ENCODE measurements around the gene GAMT. TPM values are rescaled to one million over a fixed set of nuclear protein-coding genes. Genes with fewer than 3 reads are reported as not detected.

Gene GAMT
- total and polyA plus RNA-seq, 4 donors: 7.9 to 40.2 (median 18.6) TPM

DNA sequence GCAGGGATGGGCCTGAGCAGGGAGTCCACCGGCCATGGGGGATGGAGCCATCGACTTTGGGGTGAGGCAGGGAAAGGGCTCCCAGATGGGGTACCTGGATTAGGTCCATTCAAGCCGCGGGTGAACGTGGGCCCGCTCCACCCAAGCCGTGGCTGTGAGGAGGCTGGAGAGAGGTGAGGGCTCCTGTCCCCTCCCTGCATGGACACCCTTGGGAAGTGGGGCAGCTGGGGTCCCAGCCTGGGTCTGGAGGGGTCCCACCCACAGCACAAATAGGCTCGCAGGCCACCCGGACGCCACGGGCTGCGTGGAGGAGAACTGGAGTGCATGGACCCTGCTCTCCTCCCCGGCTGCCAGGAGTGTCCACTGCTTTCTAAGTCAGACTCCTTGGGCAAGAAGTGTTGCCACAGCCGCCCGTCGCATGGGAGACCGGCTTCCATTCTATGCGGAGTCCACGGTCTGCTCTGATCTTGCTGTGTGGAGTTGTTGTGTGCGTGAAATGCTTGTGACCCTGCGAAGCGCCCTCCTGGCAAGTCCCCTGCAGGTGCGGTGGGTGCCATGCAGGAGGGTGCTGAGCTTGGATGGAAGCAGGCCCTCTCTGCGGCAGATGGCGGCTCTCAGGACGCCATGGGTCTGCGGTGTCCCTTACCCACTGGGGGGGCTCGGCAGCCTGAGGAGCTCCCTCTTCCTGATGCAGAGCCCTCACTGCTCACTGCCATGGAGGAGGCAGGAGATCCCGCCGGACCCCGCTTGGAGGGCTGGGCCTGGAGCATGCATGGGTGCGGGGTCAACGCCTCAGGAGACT lies 8.1 kb upstream of the GAMT start:
- Histone ChIP-seq H3K9me3 (ENCODE audit: control insufficient read depth, low read length) (no peaks in the 10 kb centered on the region), H3K27me3 (ENCODE audit: control insufficient read depth in 1 of 2, insufficient read depth in 2 of 2, low read length in 1 of 2) (no peaks in the 10 kb centered on the region), H3K36me3 (ENCODE audit: control insufficient read depth in 1 of 2, insufficient read depth in 2 of 2, low read length in 1 of 2) (no peaks in the 10 kb centered on the region), H3K4me3 (ENCODE audit: low read length in 2 of 2) (peak overlapping the region; percentile 95 to 97), H3K4me1 (ENCODE audit: control insufficient read depth in 1 of 2, insufficient read depth in 2 of 2, low read length in 2 of 2) (no peaks in the 10 kb centered on the region), H3K27ac (ENCODE audit: low read depth in 1 of 2, low read length in 2 of 2) (peak overlapping the region in 1 of 2 donors; percentile 46)
- no peak for ATAC-seq (ENCODE audit: low FRiP score)
- DNase-seq: no peak
- 60 to 62% methylated on average over 33 of the region's 33 CpGs for WGBS, 2 donors
- intact Hi-C loops (cut with DNase I): loop anchor here in 1 of 2 donors (5.0 kb wide), 1 partner anchor 52 kb away; no protein-coding TSS in a partner anchor

- DNase-seq: peak; percentile 68 to 89
- Histone ChIP-seq H3K27me3 (ENCODE audit: control insufficient read depth in 1 of 2, insufficient read depth in 2 of 2, low read length in 1 of 2) (no peaks in the 10 kb centered on the region), H3K4me1 (ENCODE audit: control insufficient read depth in 1 of 2, insufficient read depth in 2 of 2, low read length in 2 of 2) (no peaks in the 10 kb centered on the region), H3K27ac (ENCODE audit: low read depth in 1 of 2, low read length in 2 of 2) (peak overlapping the region; percentile 46 to 70), H3K9me3 (ENCODE audit: control insufficient read depth, low read length) (no peaks in the 10 kb centered on the region), H3K36me3 (ENCODE audit: control insufficient read depth in 1 of 2, insufficient read depth in 2 of 2, low read length in 1 of 2) (no peaks in the 10 kb centered on the region), H3K4me3 (ENCODE audit: low read length in 2 of 2) (peak overlapping the region; percentile 95 to 97)
- intact Hi-C loops (cut with DNase I): no loop called here
- peak; percentile 1 for ATAC-seq (ENCODE audit: low FRiP score)
- WGBS, 2 donors: 0% methylated on average over 66 to 69 of the region's 69 CpGs
Measured at GRCh38 chr19:1408300-1409203, 7.2 kb upstream of the GAMT start.

- WGBS, 2 donors: 0 to 1% methylated on average over 17 to 121 of the region's 121 CpGs
- no peaks in the 10 kb centered on the region for H3K9me3 ChIP-seq (ENCODE audit: control insufficient read depth, low read length)
- intact Hi-C loops (cut with DNase I): no loop called here
- H3K27me3 ChIP-seq (ENCODE audit: control insufficient read depth in 1 of 2, insufficient read depth in 2 of 2, low read length in 1 of 2): no peaks in the 10 kb centered on the region
- ATAC-seq (ENCODE audit: low FRiP score) (no peak), DNase-seq (peak in 1 of 2 donors; percentile 70)
- H3K4me3 ChIP-seq (ENCODE audit: low read length in 2 of 2): peak within 1 kb of the TSS; percentile 95 to 97
- H3K27ac ChIP-seq (ENCODE audit: low read depth in 1 of 2, low read length in 2 of 2): peak within 1 kb of the TSS; percentile 57 to 70
- no peaks in the 10 kb centered on the region for H3K36me3 ChIP-seq (ENCODE audit: control insufficient read depth in 1 of 2, insufficient read depth in 2 of 2, low read length in 1 of 2)
- no peaks in the 10 kb centered on the region for H3K4me1 ChIP-seq (ENCODE audit: control insufficient read depth in 1 of 2, insufficient read depth in 2 of 2, low read length in 2 of 2)
Measured at GRCh38 chr19:1407528-1408299, 6.4 kb upstream of the GAMT start, which contains the start of gene DAZAP1. DAZAP1 (plus strand) TSS chr19:1407586; CDS start chr19:1407774, 188 bp downstream.

- WGBS, 2 donors: 1% methylated on average over 64 to 72 of the region's 72 CpGs
- Histone ChIP-seq H3K9me3 (ENCODE audit: control insufficient read depth, low read length) (no peaks in the 10 kb centered on the region), H3K36me3 (ENCODE audit: control insufficient read depth in 1 of 2, insufficient read depth in 2 of 2, low read length in 1 of 2) (no peaks in the 10 kb centered on the region), H3K27ac (ENCODE audit: low read depth in 1 of 2, low read length in 2 of 2) (peak overlapping the region in 1 of 2 donors; percentile 6), H3K27me3 (ENCODE audit: control insufficient read depth in 1 of 2, insufficient read depth in 2 of 2, low read length in 1 of 2) (no peaks in the 10 kb centered on the region), H3K4me3 (ENCODE audit: low read length in 2 of 2) (peak overlapping the region in 1 of 2 donors; percentile 36), H3K4me1 (ENCODE audit: control insufficient read depth in 1 of 2, insufficient read depth in 2 of 2, low read length in 2 of 2) (no peaks in the 10 kb centered on the region)
- peak; percentile 99 to 100 for DNase-seq
- ATAC-seq (ENCODE audit: low FRiP score): peak; percentile 95
- intact Hi-C loops (cut with DNase I): no loop called here
Measured at GRCh38 chr19:1406774-1407527, 5.6 kb upstream of the GAMT start.

DNA sequence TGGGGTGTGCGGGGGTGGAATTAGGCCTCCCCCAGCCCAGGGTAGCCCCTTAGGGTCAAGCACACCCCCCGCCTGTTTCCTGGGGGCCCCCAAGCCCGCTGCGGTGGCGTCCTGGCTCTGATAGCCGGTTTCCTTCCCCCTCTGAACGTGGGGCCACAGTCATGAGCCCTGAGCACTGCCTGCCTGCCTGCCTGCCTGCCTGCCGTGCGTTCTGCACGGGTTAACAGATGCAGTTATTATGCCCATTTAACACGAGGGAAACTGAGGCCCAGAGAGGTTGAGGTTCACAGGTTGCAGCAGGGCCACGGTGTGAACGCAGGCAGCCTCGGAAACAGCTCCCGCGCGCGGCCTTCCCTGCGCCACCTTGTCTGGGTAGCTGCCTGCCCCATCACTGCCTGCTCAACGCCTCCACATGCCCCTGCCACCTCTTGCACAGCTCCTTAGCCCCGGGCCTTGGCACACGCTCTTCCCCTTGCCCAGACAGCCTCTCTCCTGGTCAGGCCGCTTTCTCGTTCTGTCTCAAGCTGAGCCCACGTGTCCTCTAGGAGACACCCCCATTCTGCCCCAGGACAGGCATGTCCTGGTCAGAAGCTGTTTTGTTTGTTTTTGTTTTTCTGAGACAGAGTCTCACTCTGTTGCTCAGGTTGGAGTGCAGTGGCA lies 1.2 kb upstream of the GAMT start:
- intact Hi-C loops (cut with DNase I): loop anchor here in 1 of 2 donors (5.0 kb wide), 1 partner anchor 120 kb away; no protein-coding TSS in a partner anchor
- DNase-seq (no peak), ATAC-seq (ENCODE audit: low FRiP score) (no peak)
- 63 to 65% methylated on average over 24 to 25 of the region's 25 CpGs for WGBS, 2 donors
- no peak overlapping the region for H3K4me3 ChIP-seq (ENCODE audit: low read length in 2 of 2)
- no peaks in the 10 kb centered on the region for H3K36me3 ChIP-seq (ENCODE audit: control insufficient read depth in 1 of 2, insufficient read depth in 2 of 2, low read length in 1 of 2)
- no peaks in the 10 kb centered on the region for H3K9me3 ChIP-seq (ENCODE audit: control insufficient read depth, low read length)
- H3K27ac ChIP-seq (ENCODE audit: low read depth in 1 of 2, low read length in 2 of 2): no peak overlapping the region
- no peaks in the 10 kb centered on the region for H3K4me1 ChIP-seq (ENCODE audit: control insufficient read depth in 1 of 2, insufficient read depth in 2 of 2, low read length in 2 of 2)
- no peaks in the 10 kb centered on the region for H3K27me3 ChIP-seq (ENCODE audit: control insufficient read depth in 1 of 2, insufficient read depth in 2 of 2, low read length in 1 of 2)

DNA sequence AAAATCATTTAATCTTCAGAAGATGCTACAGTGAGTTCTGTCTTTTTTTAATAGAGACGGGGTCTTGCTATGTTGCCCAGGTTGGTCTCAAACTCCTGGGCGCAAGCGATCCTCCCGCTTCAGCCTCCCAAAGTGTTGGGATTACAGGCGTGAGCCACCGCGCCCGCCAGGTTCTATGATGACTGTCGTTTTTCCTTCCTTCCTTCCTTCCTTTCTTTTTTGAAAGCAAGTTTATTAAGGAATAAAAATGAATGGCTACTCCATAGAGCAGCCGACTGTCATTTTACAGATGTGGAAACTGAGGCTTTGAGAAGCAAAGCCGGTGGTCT lies 511 bp upstream of the GAMT start:
- no peaks in the 10 kb centered on the region for H3K27me3 ChIP-seq (ENCODE audit: control insufficient read depth in 1 of 2, insufficient read depth in 2 of 2, low read length in 1 of 2)
- no peak overlapping the region for H3K4me3 ChIP-seq (ENCODE audit: low read length in 2 of 2)
- H3K36me3 ChIP-seq (ENCODE audit: control insufficient read depth in 1 of 2, insufficient read depth in 2 of 2, low read length in 1 of 2): no peaks in the 10 kb centered on the region
- 64 to 68% methylated on average over 11 of the region's 11 CpGs for WGBS, 2 donors
- DNase-seq (no peak), ATAC-seq (ENCODE audit: low FRiP score) (no peak)
- intact Hi-C loops (cut with DNase I): loop anchor here in 1 of 2 donors (5.0 kb wide), 1 partner anchor 120 kb away; no protein-coding TSS in a partner anchor
- no peak overlapping the region for H3K27ac ChIP-seq (ENCODE audit: low read depth in 1 of 2, low read length in 2 of 2)
- no peaks in the 10 kb centered on the region for H3K4me1 ChIP-seq (ENCODE audit: control insufficient read depth in 1 of 2, insufficient read depth in 2 of 2, low read length in 2 of 2)
- no peaks in the 10 kb centered on the region for H3K9me3 ChIP-seq (ENCODE audit: control insufficient read depth, low read length)

GRCh38 chr19:1400281-1401137 lies 833 bp downstream of the GAMT start:
- WGBS, 2 donors: 7 to 12% methylated on average over 35 to 36 of the region's 36 CpGs
- Histone ChIP-seq H3K36me3 (ENCODE audit: control insufficient read depth in 1 of 2, insufficient read depth in 2 of 2, low read length in 1 of 2) (no peaks in the 10 kb centered on the region), H3K27ac (ENCODE audit: low read depth in 1 of 2, low read length in 2 of 2) (no peak overlapping the region), H3K4me1 (ENCODE audit: control insufficient read depth in 1 of 2, insufficient read depth in 2 of 2, low read length in 2 of 2) (no peaks in the 10 kb centered on the region), H3K4me3 (ENCODE audit: low read length in 2 of 2) (peak overlapping the region; percentile 46 to 58), H3K9me3 (ENCODE audit: control insufficient read depth, low read length) (no peaks in the 10 kb centered on the region), H3K27me3 (ENCODE audit: control insufficient read depth in 1 of 2, insufficient read depth in 2 of 2, low read length in 1 of 2) (no peaks in the 10 kb centered on the region)
- DNase-seq (peak in 1 of 2 donors; percentile 89), ATAC-seq (ENCODE audit: low FRiP score) (peak; percentile 49)
- intact Hi-C loops (cut with DNase I): loop anchor here in 1 of 2 donors (5.0 kb wide), 1 partner anchor 118 kb away; no protein-coding TSS in a partner anchor

All from aorta (tissue), 5 donors.